Ovary (tissue), 9 donors: ENCODE results near the gene STK17B. TPM values are rescaled to one million over a fixed set of nuclear protein-coding genes. Genes with fewer than 3 reads are reported as not detected.

Experiments
- DNase-seq, 5 donors: peaks; one replicate each; pipeline ENCODE4 v3.0.0-alpha.2; 2019 to 2020
- H3K27ac ChIP-seq, 2 donors: fragments of 200-600 bp; one replicate each; pipeline versions ENCODE4 v1.5.1 to v1.8.0; 2019 to 2022
- H3K27me3 ChIP-seq: fragments of 200-600 bp; one replicate; pipeline ENCODE4 v1.8.0; 2022
- H3K36me3 ChIP-seq: fragments of 200-600 bp; sonication (generic); one replicate; pipeline ENCODE4 v1.5.1; 2019
- H3K4me1 ChIP-seq: one replicate; pipeline ENCODE4 v1.8.1; 2013; ENCODE audit warnings: mild to moderate bottlenecking, moderate library complexity; ENCODE audit not compliant: insufficient read depth
- H3K4me3 ChIP-seq: fragments of 200-600 bp; sonication (generic); one replicate; pipeline ENCODE4 v1.5.1; 2017
- H3K9me3 ChIP-seq, 2 donors: fragments of 200-600 bp in 1 of 2; sonication (generic) in 1 of 2; one replicate each; pipeline versions ENCODE4 v1.5.1 to v1.8.1; 2013 to 2019; ENCODE audit warnings: mild to moderate bottlenecking in 1 of 2, moderate library complexity in 1 of 2
- EP300 ChIP-seq: sonication (generic); formaldehyde crosslinking; IDR thresholded peaks from one replicate; pipeline ENCODE4 v1.6.1; 2017; ENCODE audit warnings: antibody characterized with exemption
- POLR2A ChIP-seq: fragments of 450-650 bp; IDR thresholded peaks from one replicate; pipeline ENCODE4 v1.6.1; 2017; ENCODE audit warnings: antibody characterized with exemption, mild to moderate bottlenecking, moderate library complexity
- WGBS, 3 donors: extraction: QIAGEN DNeasy Blood & Tissue Kit in 1 of 3; methylation state at CpG; one replicate each; pipeline versions ENCODE4 v1.1.5 to v1.1.7; 2013 to 2017; 5-methylcytosine and 5-hydroxymethylcytosine counted together
- intact Hi-C, 4 donors: fragments of 100-400 bp; cut with DNase I; formaldehyde crosslinking; loops; one replicate each; pipeline versions ENCODE4 v1.11.0 to v1.15.1; 2022 to 2023
- polyA plus RNA-seq, 2 donors: library from polyadenylated mRNA; stranded (reverse); fragments of 200-250 nt in 1 of 2; fragments of 350-450 nt in 1 of 2; fragmentation: Illumina TruSeq in 1 of 2; extraction: RNeasy Lipid Tissue Mini Kit (QIAGEN cat#74804) in 1 of 2; gene quantifications; one replicate each; pipeline ENCODE4 v1.2.3, GENCODE V29; 2013 to 2014
- total RNA-seq, 7 donors: library from RNA; depleted of rRNA in 2 of 7; stranded (reverse); fragments of >200 nt in 2 of 7; fragmentation: NEBNext Ultra II Directional in 3 of 7; extraction: Animal tissue kit (Norgen Biotek cat#: 25700) in 3 of 7; gene quantifications; one replicate each; pipeline versions ENCODE4 v1.1.0 to v1.2.4, GENCODE V29; 2016 to 2023
- TF ChIP-seq, protein P1 (sequence below), 3 donors: fragments of 450-650 bp in 2 of 3; fragments of 200-600 bp in 1 of 3; IDR thresholded peaks; one replicate each; pipeline versions ENCODE4 v1.5.1 to v1.8.0; 2016 to 2022; ENCODE audit warnings: antibody characterized with exemption in 3 of 3, mild to moderate bottlenecking in 1 of 3
- donor health status: DM: no; HTN: no; CAD: no; lungs with moderate emphysema.
- donor health status: DM: no; HTN: no; CAD: no.
- donor health status: Bipolar disorder and iron deficiency.
- donor health status: DM: yes; HTN: yes; CAD: no.
- donor health status: DM: no; HTN: no; CAD: no.
- donor health status: DM: yes; HTN: yes; CAD: no.

The STK17B gene
- total and polyA plus RNA-seq, 9 donors = 1.7 to 28.4 (median 4.9) TPM

DNA sequence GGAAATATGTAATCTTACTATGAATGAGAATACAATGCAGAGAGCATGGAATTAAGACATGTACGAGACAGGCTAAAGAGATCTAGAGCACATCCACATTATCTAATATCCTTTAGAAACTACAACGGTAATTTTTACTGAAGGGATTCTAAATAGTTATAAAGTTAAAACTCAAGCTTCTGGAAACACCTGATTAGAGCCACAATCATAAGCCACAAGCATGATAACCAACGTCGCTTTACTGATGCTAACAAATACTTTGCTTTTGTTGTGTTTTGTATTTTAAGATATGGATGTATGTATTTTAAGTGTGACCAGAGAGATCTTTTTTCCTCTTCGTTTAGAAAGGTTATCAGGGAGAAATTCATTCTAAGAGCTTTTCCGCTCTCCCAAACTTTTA is 44.0 kb upstream of the STK17B start:
- Histone ChIP-seq H3K27me3 (no peaks in the 10 kb centered on the region), H3K36me3 (no peaks in the 10 kb centered on the region), H3K4me3 (no peak overlapping the region), H3K4me1 (no peaks in the 10 kb centered on the region), H3K9me3 (no peaks in the 10 kb centered on the region), H3K27ac (no peak overlapping the region)
- TF ChIP-seq POLR2A = no peak
- TF ChIP-seq, protein P1, sequence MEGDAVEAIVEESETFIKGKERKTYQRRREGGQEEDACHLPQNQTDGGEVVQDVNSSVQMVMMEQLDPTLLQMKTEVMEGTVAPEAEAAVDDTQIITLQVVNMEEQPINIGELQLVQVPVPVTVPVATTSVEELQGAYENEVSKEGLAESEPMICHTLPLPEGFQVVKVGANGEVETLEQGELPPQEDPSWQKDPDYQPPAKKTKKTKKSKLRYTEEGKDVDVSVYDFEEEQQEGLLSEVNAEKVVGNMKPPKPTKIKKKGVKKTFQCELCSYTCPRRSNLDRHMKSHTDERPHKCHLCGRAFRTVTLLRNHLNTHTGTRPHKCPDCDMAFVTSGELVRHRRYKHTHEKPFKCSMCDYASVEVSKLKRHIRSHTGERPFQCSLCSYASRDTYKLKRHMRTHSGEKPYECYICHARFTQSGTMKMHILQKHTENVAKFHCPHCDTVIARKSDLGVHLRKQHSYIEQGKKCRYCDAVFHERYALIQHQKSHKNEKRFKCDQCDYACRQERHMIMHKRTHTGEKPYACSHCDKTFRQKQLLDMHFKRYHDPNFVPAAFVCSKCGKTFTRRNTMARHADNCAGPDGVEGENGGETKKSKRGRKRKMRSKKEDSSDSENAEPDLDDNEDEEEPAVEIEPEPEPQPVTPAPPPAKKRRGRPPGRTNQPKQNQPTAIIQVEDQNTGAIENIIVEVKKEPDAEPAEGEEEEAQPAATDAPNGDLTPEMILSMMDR (IDR thresholded peaks at IDR 0.05) = no peak
- TF ChIP-seq EP300 = no peak
- no peak for DNase-seq
- intact Hi-C loops = no loop called here
- 85 to 91% (median 85%) methylated on average over 6 of the region's 6 CpGs for WGBS, 3 donors

DNA sequence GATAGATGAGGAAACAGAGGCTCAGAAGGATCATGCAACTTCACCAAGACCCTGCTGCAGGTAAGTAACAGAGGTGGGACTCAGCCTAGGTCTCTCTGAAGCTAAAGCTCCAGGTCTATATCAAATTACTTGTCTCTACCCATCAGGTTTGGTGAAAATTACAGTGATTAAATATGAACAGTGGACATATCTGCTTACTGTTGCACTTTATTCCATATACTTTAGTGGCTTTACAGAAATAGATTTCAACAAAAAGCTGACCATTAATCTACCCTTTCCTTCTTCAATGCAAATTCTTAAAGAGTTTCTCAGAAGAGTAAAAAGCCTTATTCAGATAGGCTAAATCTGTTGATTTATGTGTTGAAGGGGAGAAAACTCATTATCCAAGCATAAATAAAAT is 42.8 kb upstream of the STK17B start:
- H3K27ac ChIP-seq = no peak overlapping the region
- TF ChIP-seq, protein P1 (IDR thresholded peaks at IDR 0.05) = no peak
- TF ChIP-seq EP300 (no peak), POLR2A (no peak)
- H3K27me3 ChIP-seq = no peaks in the 10 kb centered on the region
- H3K4me1 ChIP-seq = no peaks in the 10 kb centered on the region
- intact Hi-C loops = no loop called here
- H3K36me3 ChIP-seq = no peaks in the 10 kb centered on the region
- H3K9me3 ChIP-seq = no peaks in the 10 kb centered on the region
- DNase-seq = no peak
- H3K4me3 ChIP-seq = no peak overlapping the region

DNA sequence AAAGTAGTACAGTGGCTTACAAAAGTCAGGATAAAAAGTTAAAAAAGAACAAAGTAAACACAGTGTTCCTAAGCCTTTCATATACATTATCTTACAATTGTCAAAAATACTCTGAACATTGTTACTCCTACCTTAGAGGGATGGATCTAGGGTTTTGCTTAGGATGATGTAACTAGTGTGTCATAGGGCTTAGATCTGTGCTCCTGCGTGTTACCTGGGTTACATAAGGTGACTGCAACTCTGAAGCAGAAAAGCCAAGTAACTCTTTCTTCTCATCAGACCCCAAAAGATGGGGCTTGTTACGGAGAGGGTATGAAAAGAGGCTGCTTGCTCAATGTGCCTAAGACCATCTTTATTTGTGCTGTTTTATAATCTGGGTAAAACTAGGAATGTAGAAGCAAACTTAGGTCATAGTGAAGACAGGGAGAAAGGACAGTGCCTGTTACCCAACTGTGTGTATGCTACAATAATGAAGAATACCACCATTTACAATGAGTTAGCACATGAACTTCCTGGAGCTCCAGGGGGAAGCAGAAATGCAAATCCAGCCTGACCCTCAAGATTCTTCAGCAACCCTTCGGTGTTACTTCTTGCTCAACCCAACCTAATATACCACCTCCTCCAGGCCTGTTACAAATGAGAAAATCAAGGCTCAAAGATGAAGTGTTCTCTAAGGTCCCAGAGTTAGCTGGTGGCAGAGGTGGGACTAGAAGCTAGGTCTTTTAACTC is 42.0 kb upstream of the STK17B start:
- Histone ChIP-seq H3K36me3 (no peaks in the 10 kb centered on the region), H3K4me1 (no peaks in the 10 kb centered on the region), H3K9me3 (no peaks in the 10 kb centered on the region), H3K4me3 (no peak overlapping the region), H3K27me3 (no peaks in the 10 kb centered on the region), H3K27ac (no peak overlapping the region)
- WGBS, 3 donors = 87 to 93% (median 90%) methylated on average over 3 of the region's 3 CpGs
- intact Hi-C loops = no loop called here
- no peak for DNase-seq
- no peak for TF ChIP-seq POLR2A
- TF ChIP-seq EP300 = no peak

DNA sequence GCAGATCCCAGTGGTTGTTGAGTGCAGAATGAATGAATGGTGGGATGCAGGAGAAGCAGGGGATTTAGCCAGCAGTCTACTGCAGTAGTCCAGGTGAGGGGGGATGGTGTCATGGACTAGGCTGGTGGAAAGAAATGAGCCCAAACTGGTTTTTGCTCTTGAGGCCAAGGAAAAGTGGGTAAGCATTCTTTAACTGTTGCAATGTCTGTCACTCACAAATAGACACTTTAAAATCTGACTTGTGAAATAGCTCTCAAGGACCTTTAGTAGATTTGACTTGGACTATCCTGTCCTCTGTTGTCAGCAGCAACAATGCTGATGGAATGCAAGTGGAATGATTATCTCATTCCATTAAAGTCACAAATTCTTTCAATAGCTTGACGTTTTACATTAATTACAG is 37.5 kb upstream of the STK17B start:
- no peak overlapping the region for H3K27ac ChIP-seq
- no peaks in the 10 kb centered on the region for H3K9me3 ChIP-seq
- H3K4me1 ChIP-seq = no peaks in the 10 kb centered on the region
- intact Hi-C loops = no loop called here
- H3K4me3 ChIP-seq = no peak overlapping the region
- H3K36me3 ChIP-seq = no peaks in the 10 kb centered on the region
- WGBS, 3 donors = 71% methylated on average over 1 of the region's 1 CpG
- DNase-seq = no peak
- H3K27me3 ChIP-seq = no peaks in the 10 kb centered on the region
- TF ChIP-seq POLR2A (no peak), EP300 (no peak)
- TF ChIP-seq, protein P1 (IDR thresholded peaks at IDR 0.05) = no peak

DNA sequence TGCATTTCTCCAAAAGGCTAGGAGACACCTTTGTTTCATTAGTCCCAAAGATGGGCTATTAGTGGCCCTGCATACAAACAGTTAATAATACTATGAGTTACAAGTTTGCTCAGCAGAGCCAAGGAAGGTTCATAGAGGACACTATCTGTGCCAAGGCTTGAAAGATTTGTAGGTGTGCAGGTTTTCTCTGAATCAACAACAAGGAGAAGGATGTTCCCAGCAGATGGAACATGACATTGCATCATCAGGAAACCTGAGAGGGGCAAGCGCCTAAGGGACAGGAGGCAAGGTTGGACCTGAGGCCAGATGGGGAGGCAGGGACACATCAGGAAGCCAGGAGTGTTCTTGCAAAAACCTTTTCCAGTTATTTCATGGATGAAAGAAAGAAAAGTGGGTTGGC is 35.4 kb upstream of the STK17B start:
- 88 to 97% (median 95%) methylated on average over 1 of the region's 1 CpG for WGBS, 3 donors
- Histone ChIP-seq H3K4me1 (no peaks in the 10 kb centered on the region), H3K27me3 (no peaks in the 10 kb centered on the region), H3K36me3 (no peaks in the 10 kb centered on the region), H3K27ac (no peak overlapping the region), H3K9me3 (no peaks in the 10 kb centered on the region), H3K4me3 (no peak overlapping the region)
- DNase-seq = no peak
- intact Hi-C loops = no loop called here
- TF ChIP-seq EP300 (no peak), POLR2A (no peak)
- TF ChIP-seq, protein P1 (IDR thresholded peaks at IDR 0.05) = no peak
